Prostate gland (tissue), 2 donors: ENCODE measurements around the gene NBAS.

Source experiments
- CTCF ChIP-seq, 4 experiments: fragments of 200-600 bp in 2 of 4; fragments of 450-650 bp in 2 of 4; sonication (generic) in 2 of 4; IDR thresholded peaks; 1 replicate in 3 of 4; 2 replicates in 1 of 4; pipeline ENCODE4 v1.5.1; 2016 to 2019; ENCODE audit warnings: antibody characterized with exemption in 4 of 4, mild to moderate bottlenecking in 2 of 4, moderate library complexity in 2 of 4
- POLR2AphosphoS5 ChIP-seq: sonication (generic); formaldehyde crosslinking; IDR thresholded peaks from one replicate; pipeline ENCODE4 v1.6.1; 2017; ENCODE audit warnings: antibody characterized with exemption

DNA sequence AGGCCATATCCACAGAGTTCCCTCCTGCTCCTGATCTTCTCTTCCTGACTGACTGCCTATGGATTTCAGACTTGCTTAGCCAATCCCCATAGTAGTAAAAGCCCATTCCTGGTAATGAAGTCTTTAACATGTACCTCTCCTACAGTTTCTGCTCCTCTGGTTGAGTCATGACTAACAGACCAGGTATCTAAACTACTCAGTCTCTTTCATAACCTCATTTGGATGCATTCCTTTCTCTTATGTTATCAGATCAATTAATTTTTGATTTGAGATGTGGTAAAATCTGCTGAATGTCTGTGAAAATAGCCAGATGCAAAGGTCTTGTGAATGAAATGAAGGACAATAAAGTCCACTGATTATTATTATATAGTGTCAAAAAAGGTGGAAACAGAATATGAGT, 198.0 kb downstream of the NBAS start:
- TF ChIP-seq CTCF (IDR thresholded peaks at IDR 0.05), result no peak
- no peak for TF ChIP-seq POLR2AphosphoS5
